AG04449 (cell line): ENCODE data around the gene TECTA.
A peak's percentile ranks its signal among the peaks of the same experiment; 100 is the strongest.

Experiments
- CTCF ChIA-PET: fragments of 350-600 bp; formaldehyde crosslinking; extraction: SDS; loops from one replicate; lab custom pipeline; 2021; ENCODE audit warnings: antibody characterized with exemption; lab: Yijun Ruan, JAX
- POLR2A ChIA-PET: fragments of 400-600, 350-600 bp; formaldehyde crosslinking; extraction: SDS; loops from one replicate; lab custom pipeline; 2020; ENCODE audit warnings: antibody characterized with exemption, inconsistent platforms; lab: Yijun Ruan, JAX
- DNase-seq: peaks from one replicate; pipeline ENCODE4 v3.0.0-alpha.2; 2010; ENCODE audit warnings: low read depth, low spot score
- H3K4me3 ChIP-seq: 2 replicates; pipeline ENCODE4 v1.5.1; 2011; ENCODE audit warnings: low read depth, mild to moderate bottlenecking, control low read depth, low read length
- TF ChIP-seq, protein P1 (sequence below): IDR thresholded peaks from one replicate; pipeline ENCODE4 v1.5.1; 2011; ENCODE audit warnings: mild to moderate bottlenecking, moderate library complexity, low read length, control low read depth, inconsistent platforms; ENCODE audit not compliant: insufficient read depth; ENCODE audit errors: missing control alignments

Gene TECTA

DNA sequence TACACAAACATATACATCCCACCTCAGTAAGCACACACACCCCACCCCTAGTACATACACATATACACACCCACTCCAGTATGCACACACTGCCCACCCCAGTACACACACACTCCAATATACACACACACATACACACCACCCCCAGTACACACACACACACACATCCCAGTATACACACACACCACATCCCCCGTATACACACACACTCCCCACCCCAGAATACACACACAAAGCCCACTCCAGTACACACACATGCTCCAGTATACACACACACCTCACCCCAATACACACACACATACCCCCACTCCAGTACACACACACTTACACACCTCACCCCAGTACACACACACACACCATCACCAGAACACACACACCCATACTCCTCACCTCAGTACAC, 7.4 kb downstream of the TECTA start:
- H3K4me3 ChIP-seq: no peak overlapping the region
- TF ChIP-seq, protein P1, sequence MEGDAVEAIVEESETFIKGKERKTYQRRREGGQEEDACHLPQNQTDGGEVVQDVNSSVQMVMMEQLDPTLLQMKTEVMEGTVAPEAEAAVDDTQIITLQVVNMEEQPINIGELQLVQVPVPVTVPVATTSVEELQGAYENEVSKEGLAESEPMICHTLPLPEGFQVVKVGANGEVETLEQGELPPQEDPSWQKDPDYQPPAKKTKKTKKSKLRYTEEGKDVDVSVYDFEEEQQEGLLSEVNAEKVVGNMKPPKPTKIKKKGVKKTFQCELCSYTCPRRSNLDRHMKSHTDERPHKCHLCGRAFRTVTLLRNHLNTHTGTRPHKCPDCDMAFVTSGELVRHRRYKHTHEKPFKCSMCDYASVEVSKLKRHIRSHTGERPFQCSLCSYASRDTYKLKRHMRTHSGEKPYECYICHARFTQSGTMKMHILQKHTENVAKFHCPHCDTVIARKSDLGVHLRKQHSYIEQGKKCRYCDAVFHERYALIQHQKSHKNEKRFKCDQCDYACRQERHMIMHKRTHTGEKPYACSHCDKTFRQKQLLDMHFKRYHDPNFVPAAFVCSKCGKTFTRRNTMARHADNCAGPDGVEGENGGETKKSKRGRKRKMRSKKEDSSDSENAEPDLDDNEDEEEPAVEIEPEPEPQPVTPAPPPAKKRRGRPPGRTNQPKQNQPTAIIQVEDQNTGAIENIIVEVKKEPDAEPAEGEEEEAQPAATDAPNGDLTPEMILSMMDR: no peak
- POLR2A ChIA-PET: no interaction called here
- CTCF ChIA-PET: no interaction called here
- no peak for DNase-seq

DNA sequence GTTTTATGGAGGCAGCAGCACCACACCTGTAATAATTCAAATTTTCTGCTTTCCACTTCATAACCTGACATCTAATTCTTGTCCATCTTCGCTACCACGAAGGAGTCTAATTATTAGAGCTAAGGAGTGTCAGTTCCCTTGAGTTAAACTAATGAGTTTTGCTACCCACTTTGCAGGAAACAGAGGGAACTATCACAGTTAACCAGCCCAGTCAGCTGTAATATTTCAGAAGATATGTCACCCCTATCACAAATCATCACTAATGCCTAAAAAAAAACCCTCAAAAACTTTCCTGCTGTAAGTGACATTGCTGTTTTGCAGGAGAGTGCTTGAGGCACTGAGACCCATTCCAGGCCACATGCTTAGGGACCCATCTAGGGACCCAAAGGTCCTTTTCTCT, 8.4 kb downstream of the TECTA start:
- POLR2A ChIA-PET: no interaction called here

DNA sequence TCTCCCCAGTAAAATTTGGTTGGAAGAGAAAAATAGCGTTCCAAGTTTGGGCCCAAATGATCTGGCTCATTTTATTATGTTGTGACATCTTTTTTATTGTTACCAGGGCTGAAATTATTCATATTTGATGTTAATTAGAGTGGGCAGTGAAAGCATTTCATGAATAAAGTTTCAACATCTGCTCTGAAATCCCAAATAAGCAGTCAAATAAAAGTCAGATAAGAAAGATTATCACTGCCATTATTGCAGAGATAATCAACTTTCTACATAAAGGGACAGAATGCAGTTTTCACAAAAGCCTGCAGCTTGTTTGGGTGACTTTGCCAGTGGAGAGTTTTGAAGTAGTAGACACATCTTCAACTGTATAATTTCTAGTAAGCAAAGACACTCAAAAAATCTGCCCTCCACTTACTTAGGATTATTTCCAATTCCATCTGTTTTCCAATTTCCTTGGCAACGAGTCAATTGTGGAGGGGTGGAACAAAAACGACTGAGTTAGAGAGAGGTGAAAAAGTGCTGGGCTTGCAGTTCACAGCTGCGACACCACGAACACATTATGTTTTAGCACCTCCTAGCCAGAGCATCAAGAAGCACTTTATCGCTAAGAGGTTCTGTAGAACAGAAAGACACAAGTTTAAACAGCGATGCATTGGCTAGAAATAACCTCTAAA, 9.0 kb downstream of the TECTA start:
- ChIA-PET CTCF (interaction anchor here (2.9 kb wide), 1 partner anchor 10 kb away, joined by 8 read pairs; the partner anchor contains the start of gene TECTA), POLR2A (no interaction called here)
- no peak overlapping the region for H3K4me3 ChIP-seq
- no peak for DNase-seq
- TF ChIP-seq, protein P1: no peak

More for the DNA sequence above, 8.4 kb downstream of the TECTA start:
- DNase-seq: no peak
- CTCF ChIA-PET: no interaction called here
- TF ChIP-seq, protein P1: no peak
- no peak overlapping the region for H3K4me3 ChIP-seq

DNA sequence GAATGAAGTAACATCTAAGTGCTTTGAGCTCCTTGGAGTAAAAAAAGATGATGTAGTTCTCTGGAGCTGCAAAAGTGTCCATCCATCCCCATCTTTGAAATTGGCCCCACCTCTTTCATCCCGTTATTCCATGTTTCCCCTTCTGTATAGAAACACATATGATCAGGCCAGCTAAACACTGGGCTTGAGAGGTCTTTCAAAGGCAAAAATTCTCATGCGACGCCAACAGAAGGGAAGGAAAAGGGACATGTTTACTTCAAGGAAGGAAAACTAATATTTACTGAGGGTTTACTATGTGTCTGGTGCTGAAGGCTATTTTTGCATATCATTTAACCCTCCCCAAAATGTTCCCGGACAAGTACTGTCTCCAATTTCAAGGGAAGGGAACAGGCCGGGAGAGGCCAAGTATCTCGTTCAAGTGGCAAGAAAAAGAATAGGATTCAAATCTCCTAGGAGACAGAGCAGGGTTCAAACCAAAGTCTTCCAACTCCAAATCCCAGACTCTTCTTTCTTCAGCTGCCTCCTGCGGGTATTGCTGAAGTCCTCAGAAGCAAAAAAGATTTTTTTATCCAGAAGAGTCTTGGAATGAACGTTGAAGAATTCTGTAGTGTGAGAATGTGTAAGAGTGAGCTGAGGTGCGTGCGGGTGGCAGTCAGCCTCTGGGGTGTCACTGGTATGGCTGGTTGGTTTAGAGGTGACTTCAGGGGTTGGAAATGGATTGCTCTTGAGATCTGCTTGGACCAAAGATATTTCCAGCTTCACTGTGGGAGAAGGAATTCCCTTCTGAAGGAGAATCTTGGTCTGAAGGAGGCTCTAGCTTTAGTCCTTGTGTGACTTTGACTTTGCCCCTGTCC, 10.1 kb downstream of the TECTA start:
- POLR2A ChIA-PET: no interaction called here
- TF ChIP-seq, protein P1: no peak
- CTCF ChIA-PET: interaction anchor here (0.7 to 2.9 kb wide), 9 partner anchors 8 to 602 kb away, joined by 3 to 8 read pairs (median 3); partner anchors contain the start of genes GRIK4 and TECTA
- no peak overlapping the region for H3K4me3 ChIP-seq
- DNase-seq: no peak

DNA sequence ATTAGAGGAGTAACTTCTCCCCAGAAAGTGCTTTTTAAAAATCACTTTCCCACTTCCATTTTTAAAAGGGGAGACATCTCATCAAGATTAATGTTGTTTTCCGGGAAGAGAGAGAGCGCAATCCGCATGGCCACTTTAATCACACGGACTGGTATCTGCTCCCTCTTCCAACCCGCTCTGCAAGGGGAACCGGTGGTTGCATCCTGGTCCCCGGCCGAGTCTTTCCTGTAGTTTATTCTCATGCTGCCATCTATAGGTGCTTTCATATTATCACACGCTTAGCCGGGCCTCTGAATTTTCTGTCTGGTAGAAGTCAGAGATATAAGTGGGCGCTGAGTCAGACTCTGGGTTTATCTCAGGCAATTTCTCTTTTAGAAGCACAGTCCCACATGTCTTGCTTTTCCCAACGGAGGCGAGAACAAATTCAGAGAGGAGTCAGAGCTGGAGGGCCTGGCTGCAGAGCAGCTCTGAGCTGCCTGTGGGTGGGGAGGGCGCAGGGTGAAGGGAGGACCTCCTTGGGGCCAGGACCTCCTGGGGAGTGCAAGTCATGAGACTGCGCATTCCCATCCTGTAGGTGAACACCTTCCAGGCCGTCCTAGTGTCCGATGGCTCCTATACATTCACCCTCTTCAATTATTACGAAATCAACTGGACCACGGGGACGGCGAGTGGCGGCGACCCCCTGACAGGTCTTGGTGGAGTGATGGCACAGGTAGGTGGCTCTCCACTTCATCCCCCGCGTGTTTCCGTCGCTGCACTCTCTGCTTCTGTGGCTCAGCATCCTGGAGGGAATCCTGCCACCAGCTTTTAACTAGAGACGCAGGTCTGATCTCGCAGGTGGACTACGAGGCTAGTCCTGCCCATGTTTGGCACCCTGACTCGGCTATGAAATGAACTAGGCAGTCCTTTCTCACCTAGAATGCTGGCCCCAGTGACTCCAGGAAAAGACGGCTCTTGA, 11.7 kb downstream of the TECTA start:
- POLR2A ChIA-PET: no interaction called here
- TF ChIP-seq, protein P1: peak; percentile 39
- H3K4me3 ChIP-seq: no peak overlapping the region
- DNase-seq: peak; percentile 31
- CTCF ChIA-PET: interaction anchor here (0.7 to 2.9 kb wide), 5 partner anchors 8 to 30 kb away, joined by 3 to 8 read pairs (median 4); partner anchors contain the start of gene TECTA
